K562 (cell line): ENCODE measurements around the gene ARHGAP26. TPM values are rescaled to one million over a fixed set of nuclear protein-coding genes. Genes with fewer than 3 reads are reported as not detected.
A peak's percentile ranks its signal among the peaks of the same experiment; 100 is the strongest.

ENCODE experiments used
- ATAC-seq: fragments of 200-7000 bp; cut with Tn5 transposase; 3 replicates; pipeline ENCODE4 v1.9.1; 2020; ENCODE audit warnings: moderate library complexity
- BruUV-seq: library from RNA; stranded (reverse); fragments of 400-500 nt; replicated peaks from 2 replicates; lab custom pipeline; 2021; lab: Mats Ljungman, UMichigan
- CTCF ChIA-PET: fragments of 300-600 bp; formaldehyde crosslinking; extraction: SDS; loops from one replicate; lab custom pipeline; 2021; ENCODE audit warnings: low intra/inter-chr PET ratio; lab: Yijun Ruan, JAX
- POLR2A ChIA-PET: fragments of 300-600, 350-650 bp; sonication (Branson Sonifier 250); formaldehyde crosslinking; extraction: SDS; loops from one replicate; lab custom pipeline; 2021; ENCODE audit warnings: antibody characterized with exemption, inconsistent platforms; lab: Yijun Ruan, JAX
- DNase-seq, 4 experiments: peaks; one replicate each; pipeline versions ENCODE4 v3.0.0 to v3.0.0-alpha.2; 2011 to 2018; ENCODE audit warnings: low spot score in 3 of 4, mixed read lengths in 3 of 4; ENCODE audit errors: extremely low read depth in 1 of 4
- FAIRE-seq: peaks from 2 replicates; lab custom pipeline; 2011; peaks lifted over from hg19 to GRCh38; lab: Jason Lieb, UNC
- H2AFZ ChIP-seq: 2 replicates; pipeline ENCODE4 v1.6.0; 2011; ENCODE audit warnings: low read depth, low read length, control low read depth, inconsistent platforms
- H3K27ac ChIP-seq: fragments of 200-600 bp; 3 replicates; pipeline ENCODE4 v1.8.0; 2011; ENCODE audit warnings: low read depth, mild to moderate bottlenecking, control low read depth, inconsistent platforms, low read length, moderate library complexity, mixed read lengths; ENCODE audit errors: extremely low read depth
- H3K27me3 ChIP-seq, 2 experiments: fragments of 300-600 bp in 1 of 2; 2 replicates in 1 of 2; 3 replicates in 1 of 2; pipeline versions ENCODE4 v1.6.0 to v1.8.0; 2011; ENCODE audit warnings: inconsistent platforms in 2 of 2, low read length in 2 of 2, mild to moderate bottlenecking in 1 of 2, mixed read lengths in 1 of 2, moderate library complexity in 1 of 2; ENCODE audit not compliant: control insufficient read depth in 2 of 2, insufficient read depth in 2 of 2
- H3K36me3 ChIP-seq: fragments of 300-600 bp; 3 replicates; pipeline ENCODE4 v1.8.0; 2011; ENCODE audit warnings: mild to moderate bottlenecking, low read length, inconsistent platforms; ENCODE audit not compliant: control insufficient read depth, insufficient read depth
- H3K4me1 ChIP-seq, 2 experiments: fragments of 200-600 bp in 1 of 2; replicated peaks in 1 of 2; 2 replicates in 1 of 2; 3 replicates in 1 of 2; pipeline versions ENCODE4 v1.5.1 to v1.8.0; 2011; ENCODE audit warnings: inconsistent platforms in 2 of 2, low read length in 2 of 2, mild to moderate bottlenecking in 1 of 2, mixed read lengths in 1 of 2, moderate library complexity in 1 of 2; ENCODE audit not compliant: control insufficient read depth in 2 of 2, insufficient read depth in 2 of 2
- H3K4me2 ChIP-seq: 2 replicates; pipeline ENCODE4 v1.6.1; 2011; ENCODE audit warnings: low read length, control low read depth, inconsistent platforms, mixed read lengths; ENCODE audit not compliant: insufficient read depth
- H3K4me3 ChIP-seq: fragments of 200-600 bp; sonication (generic), shearing (Covaris generic); 2 replicates; pipeline ENCODE4 v1.5.1; 2016; ENCODE audit warnings: control low read depth, inconsistent platforms
- H3K79me2 ChIP-seq: fragments of 200-600 bp; 3 replicates; pipeline ENCODE4 v1.8.0; 2011; ENCODE audit warnings: low read length, inconsistent platforms; ENCODE audit not compliant: control insufficient read depth, insufficient read depth
- H3K9ac ChIP-seq, 2 experiments: 2 replicates each; pipeline versions ENCODE4 v1.6.0 to v1.6.1; 2011; ENCODE audit warnings: low read depth in 2 of 2, low read length in 2 of 2, control low read depth in 1 of 2, inconsistent platforms in 1 of 2, mild to moderate bottlenecking in 1 of 2, mixed read lengths in 1 of 2; ENCODE audit not compliant: insufficient read depth in 1 of 2
- H3K9me1 ChIP-seq: one replicate; pipeline ENCODE4 v1.6.0; 2011; ENCODE audit warnings: inconsistent platforms, mild to moderate bottlenecking, low read length, moderate library complexity; ENCODE audit not compliant: control insufficient read depth, insufficient read depth
- H3K9me3 ChIP-seq: replicated peaks from 2 replicates; pipeline ENCODE4 v1.5.1; 2011; ENCODE audit warnings: low read depth, low read length, inconsistent platforms; ENCODE audit not compliant: control insufficient read depth, insufficient read depth
- H4K20me1 ChIP-seq: replicated peaks from 2 replicates; pipeline ENCODE4 v1.6.1; 2011; ENCODE audit warnings: low read length, inconsistent platforms, mixed read lengths; ENCODE audit not compliant: control insufficient read depth, insufficient read depth
- CBFA2T3 ChIP-seq: fragments of 450-650 bp; IDR thresholded peaks from 2 replicates; pipeline ENCODE4 v1.6.1; 2017
- DMBX1 ChIP-seq: fragments of 250-450 bp; sonication (Bioruptor Pico); IDR thresholded peaks from 2 replicates; pipeline ENCODE4 v1.8.0; 2022; ENCODE audit warnings: inconsistent platforms, mild to moderate bottlenecking, moderate library complexity, borderline replicate concordance
- ELF2 ChIP-seq: fragments of 250-450 bp; sonication (Bioruptor Pico); IDR thresholded peaks from 2 replicates; pipeline ENCODE4 v1.5.0; 2021; ENCODE audit warnings: mild to moderate bottlenecking
- NR2C1 ChIP-seq, 2 experiments: fragments of 450-650 bp; IDR thresholded peaks; 2 replicates each; pipeline ENCODE4 v1.6.1; 2017; ENCODE audit warnings: mild to moderate bottlenecking in 2 of 2, antibody characterized with exemption in 1 of 2, inconsistent platforms in 1 of 2, missing compliant biosample characterization in 1 of 2, missing genetic modification characterization in 1 of 2
- ZNF668 ChIP-seq: fragments of 250-450 bp; sonication (Bioruptor Pico); IDR thresholded peaks from 2 replicates; pipeline ENCODE4 v1.8.0; 2022; ENCODE audit warnings: mild to moderate bottlenecking, inconsistent platforms
- WGBS: fragments of 100-300 bp; shearing (Covaris generic); methylation state at CpG from one replicate; pipeline ENCODE4 v1.1.6; 2016; ENCODE audit warnings: low coverage, mixed read lengths; ENCODE audit not compliant: insufficient coverage; ENCODE audit errors: missing lambda C conversion rate; 5-methylcytosine and 5-hydroxymethylcytosine counted together
- in situ Hi-C: fragments of 300-500 bp; cut with MboI; formaldehyde crosslinking; loops from 4 replicates; pipeline ENCODE4 v1.15.0; 2018; ENCODE audit warnings: inconsistent platforms, mixed read lengths
- intact Hi-C: fragments of 100-400 bp; cut with micrococcal nuclease; formaldehyde crosslinking; loops from 2 replicates; pipeline ENCODE4 v1.14.2; 2022
- polyA plus RNA-seq, 8 experiments: library from polyadenylated mRNA; depleted of rRNA in 4 of 8; stranded (reverse) in 5 of 8; unstranded in 3 of 8; fragments of >200 nt; fragmentation: Nextera tagmentation in 2 of 8; fragmentation: Illumina TruSeq in 1 of 8; extraction: Ambion mirVana in 2 of 8; extraction: Trizol in 1 of 8; gene quantifications; 2 replicates each; pipeline versions ENCODE4 v1.2.1 to v1.2.3, GENCODE V29; 2011 to 2014; ENCODE audit warnings: inconsistent platforms in 1 of 8, missing spikeins in 1 of 8
- total RNA-seq, 7 experiments: library from RNA; depleted of rRNA in 6 of 7; stranded (reverse); fragments of >200 nt in 6 of 7; fragmentation: Illumina TruSeq in 2 of 7; extraction: Trizol in 2 of 7; gene quantifications; 2 replicates each; pipeline versions ENCODE4 v1.2.1 to v1.2.3, GENCODE V29; 2011 to 2021; ENCODE audit warnings: low replicate concordance in 1 of 7
- TF ChIP-seq, protein P1 (sequence below), 2 experiments: IDR thresholded peaks; 2 replicates each; pipeline ENCODE4 v1.6.1; 2012; ENCODE audit warnings: improper control_type of control experiment in 2 of 2, low read depth in 2 of 2, low read length in 2 of 2, borderline replicate concordance in 1 of 2
- TF ChIP-seq, protein P2 (sequence below): fragments of 450-650 bp; IDR thresholded peaks from 2 replicates; pipeline ENCODE4 v1.6.1; 2016; ENCODE audit warnings: mild to moderate bottlenecking, moderate library complexity

Gene ARHGAP26
- total and polyA plus RNA-seq, 9 of the 15 experiments (the other 6 are each of a cell fraction or from before 2014, with no cell fraction given), result 0.13 to 1.1 (median 0.55) TPM

DNA sequence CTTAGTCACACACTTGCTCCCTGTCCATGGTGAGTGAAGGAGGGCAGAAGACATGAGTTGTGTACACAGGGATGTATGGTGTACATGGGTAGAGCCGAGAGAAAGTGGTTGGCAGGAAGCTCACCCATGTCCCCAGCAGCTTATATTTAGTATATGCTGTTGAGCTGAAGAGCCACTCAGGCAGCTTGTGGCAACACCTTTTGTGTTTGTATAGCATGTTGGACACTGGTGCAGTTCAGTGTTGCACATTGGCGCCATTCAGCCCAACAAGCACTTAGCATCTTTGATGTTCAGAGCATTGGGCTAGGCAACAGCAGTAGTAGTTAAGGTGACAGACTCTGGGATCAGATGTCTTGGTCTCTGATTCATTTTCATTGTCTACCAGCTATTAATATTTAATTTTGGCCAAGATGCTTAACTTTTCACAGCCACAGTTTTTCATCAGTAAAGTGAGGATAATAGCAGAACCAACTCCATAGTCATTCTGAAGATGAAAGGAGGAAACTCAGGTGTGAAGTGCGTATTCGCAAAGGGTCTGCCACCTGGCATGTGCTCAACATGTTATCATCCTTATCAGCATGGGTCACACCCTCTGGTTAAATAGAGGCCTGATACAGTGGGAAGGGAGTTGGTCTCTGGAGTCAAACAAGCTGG, 448.5 kb downstream of the ARHGAP26 start:
- WGBS, result 74% methylated on average over 4 of the region's 4 CpGs
- Histone ChIP-seq H4K20me1 (no peaks in the 10 kb centered on the region), H3K9ac (0 out of 4 replicates have a peak overlapping the region, but pooled peaks of 1 of the 2 experiments have one; percentile 10), H3K9me3 (no peaks in the 10 kb centered on the region), H2AFZ (peak overlapping the region; percentile 90), H3K4me3 (no peak overlapping the region), H3K4me2 (no peak overlapping the region), H3K36me3 (no peaks in the 10 kb centered on the region), H3K27me3 (no peaks in the 10 kb centered on the region), H3K79me2 (no peaks in the 10 kb centered on the region), H3K27ac (no peak overlapping the region), H3K9me1 (no peaks in the 10 kb centered on the region), H3K4me1 (peaks cover 34 to 71% of the 10 kb centered on the region in 2 experiments)
- ChIA-PET CTCF (no interaction called here), POLR2A (interaction anchor here (1.1 to 1.8 kb wide), 3 partner anchors 10 to 55 kb away, joined by 3 to 7 read pairs (median 3); no protein-coding TSS in a partner anchor)
- in situ Hi-C loops, result no loop called here
- FAIRE-seq (no peak), DNase-seq (no peak), ATAC-seq (no peak)
- intact Hi-C loops, result loop anchor here (10.0 kb wide), 1 partner anchor 366 kb away; no protein-coding TSS in a partner anchor
- BruUV-seq, result no TSS peak
- TF ChIP-seq DMBX1 (CRISPR knock-in tag), result peak; percentile 59
- TF ChIP-seq, protein P1, sequence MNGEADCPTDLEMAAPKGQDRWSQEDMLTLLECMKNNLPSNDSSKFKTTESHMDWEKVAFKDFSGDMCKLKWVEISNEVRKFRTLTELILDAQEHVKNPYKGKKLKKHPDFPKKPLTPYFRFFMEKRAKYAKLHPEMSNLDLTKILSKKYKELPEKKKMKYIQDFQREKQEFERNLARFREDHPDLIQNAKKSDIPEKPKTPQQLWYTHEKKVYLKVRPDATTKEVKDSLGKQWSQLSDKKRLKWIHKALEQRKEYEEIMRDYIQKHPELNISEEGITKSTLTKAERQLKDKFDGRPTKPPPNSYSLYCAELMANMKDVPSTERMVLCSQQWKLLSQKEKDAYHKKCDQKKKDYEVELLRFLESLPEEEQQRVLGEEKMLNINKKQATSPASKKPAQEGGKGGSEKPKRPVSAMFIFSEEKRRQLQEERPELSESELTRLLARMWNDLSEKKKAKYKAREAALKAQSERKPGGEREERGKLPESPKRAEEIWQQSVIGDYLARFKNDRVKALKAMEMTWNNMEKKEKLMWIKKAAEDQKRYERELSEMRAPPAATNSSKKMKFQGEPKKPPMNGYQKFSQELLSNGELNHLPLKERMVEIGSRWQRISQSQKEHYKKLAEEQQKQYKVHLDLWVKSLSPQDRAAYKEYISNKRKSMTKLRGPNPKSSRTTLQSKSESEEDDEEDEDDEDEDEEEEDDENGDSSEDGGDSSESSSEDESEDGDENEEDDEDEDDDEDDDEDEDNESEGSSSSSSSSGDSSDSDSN (IDR thresholded peaks at IDR 0.05; ENCODE audit: borderline replicate concordance in 1 of 2, low read depth in 2 of 2, low read length in 2 of 2), result no peak
- TF ChIP-seq ZNF668 (CRISPR knock-in tag), result 0 out of 2 replicates have a peak, but pooled peaks have one; percentile 56
- no peak for TF ChIP-seq NR2C1 (IDR thresholded peaks at IDR 0.05)
- peak; percentile 47 for TF ChIP-seq NR2C1 (tag; IDR thresholded peaks at IDR 0.05)
- TF ChIP-seq ELF2 (CRISPR knock-in tag), result 0 out of 2 replicates have a peak, but pooled peaks have one; percentile 22
- TF ChIP-seq, protein P2, sequence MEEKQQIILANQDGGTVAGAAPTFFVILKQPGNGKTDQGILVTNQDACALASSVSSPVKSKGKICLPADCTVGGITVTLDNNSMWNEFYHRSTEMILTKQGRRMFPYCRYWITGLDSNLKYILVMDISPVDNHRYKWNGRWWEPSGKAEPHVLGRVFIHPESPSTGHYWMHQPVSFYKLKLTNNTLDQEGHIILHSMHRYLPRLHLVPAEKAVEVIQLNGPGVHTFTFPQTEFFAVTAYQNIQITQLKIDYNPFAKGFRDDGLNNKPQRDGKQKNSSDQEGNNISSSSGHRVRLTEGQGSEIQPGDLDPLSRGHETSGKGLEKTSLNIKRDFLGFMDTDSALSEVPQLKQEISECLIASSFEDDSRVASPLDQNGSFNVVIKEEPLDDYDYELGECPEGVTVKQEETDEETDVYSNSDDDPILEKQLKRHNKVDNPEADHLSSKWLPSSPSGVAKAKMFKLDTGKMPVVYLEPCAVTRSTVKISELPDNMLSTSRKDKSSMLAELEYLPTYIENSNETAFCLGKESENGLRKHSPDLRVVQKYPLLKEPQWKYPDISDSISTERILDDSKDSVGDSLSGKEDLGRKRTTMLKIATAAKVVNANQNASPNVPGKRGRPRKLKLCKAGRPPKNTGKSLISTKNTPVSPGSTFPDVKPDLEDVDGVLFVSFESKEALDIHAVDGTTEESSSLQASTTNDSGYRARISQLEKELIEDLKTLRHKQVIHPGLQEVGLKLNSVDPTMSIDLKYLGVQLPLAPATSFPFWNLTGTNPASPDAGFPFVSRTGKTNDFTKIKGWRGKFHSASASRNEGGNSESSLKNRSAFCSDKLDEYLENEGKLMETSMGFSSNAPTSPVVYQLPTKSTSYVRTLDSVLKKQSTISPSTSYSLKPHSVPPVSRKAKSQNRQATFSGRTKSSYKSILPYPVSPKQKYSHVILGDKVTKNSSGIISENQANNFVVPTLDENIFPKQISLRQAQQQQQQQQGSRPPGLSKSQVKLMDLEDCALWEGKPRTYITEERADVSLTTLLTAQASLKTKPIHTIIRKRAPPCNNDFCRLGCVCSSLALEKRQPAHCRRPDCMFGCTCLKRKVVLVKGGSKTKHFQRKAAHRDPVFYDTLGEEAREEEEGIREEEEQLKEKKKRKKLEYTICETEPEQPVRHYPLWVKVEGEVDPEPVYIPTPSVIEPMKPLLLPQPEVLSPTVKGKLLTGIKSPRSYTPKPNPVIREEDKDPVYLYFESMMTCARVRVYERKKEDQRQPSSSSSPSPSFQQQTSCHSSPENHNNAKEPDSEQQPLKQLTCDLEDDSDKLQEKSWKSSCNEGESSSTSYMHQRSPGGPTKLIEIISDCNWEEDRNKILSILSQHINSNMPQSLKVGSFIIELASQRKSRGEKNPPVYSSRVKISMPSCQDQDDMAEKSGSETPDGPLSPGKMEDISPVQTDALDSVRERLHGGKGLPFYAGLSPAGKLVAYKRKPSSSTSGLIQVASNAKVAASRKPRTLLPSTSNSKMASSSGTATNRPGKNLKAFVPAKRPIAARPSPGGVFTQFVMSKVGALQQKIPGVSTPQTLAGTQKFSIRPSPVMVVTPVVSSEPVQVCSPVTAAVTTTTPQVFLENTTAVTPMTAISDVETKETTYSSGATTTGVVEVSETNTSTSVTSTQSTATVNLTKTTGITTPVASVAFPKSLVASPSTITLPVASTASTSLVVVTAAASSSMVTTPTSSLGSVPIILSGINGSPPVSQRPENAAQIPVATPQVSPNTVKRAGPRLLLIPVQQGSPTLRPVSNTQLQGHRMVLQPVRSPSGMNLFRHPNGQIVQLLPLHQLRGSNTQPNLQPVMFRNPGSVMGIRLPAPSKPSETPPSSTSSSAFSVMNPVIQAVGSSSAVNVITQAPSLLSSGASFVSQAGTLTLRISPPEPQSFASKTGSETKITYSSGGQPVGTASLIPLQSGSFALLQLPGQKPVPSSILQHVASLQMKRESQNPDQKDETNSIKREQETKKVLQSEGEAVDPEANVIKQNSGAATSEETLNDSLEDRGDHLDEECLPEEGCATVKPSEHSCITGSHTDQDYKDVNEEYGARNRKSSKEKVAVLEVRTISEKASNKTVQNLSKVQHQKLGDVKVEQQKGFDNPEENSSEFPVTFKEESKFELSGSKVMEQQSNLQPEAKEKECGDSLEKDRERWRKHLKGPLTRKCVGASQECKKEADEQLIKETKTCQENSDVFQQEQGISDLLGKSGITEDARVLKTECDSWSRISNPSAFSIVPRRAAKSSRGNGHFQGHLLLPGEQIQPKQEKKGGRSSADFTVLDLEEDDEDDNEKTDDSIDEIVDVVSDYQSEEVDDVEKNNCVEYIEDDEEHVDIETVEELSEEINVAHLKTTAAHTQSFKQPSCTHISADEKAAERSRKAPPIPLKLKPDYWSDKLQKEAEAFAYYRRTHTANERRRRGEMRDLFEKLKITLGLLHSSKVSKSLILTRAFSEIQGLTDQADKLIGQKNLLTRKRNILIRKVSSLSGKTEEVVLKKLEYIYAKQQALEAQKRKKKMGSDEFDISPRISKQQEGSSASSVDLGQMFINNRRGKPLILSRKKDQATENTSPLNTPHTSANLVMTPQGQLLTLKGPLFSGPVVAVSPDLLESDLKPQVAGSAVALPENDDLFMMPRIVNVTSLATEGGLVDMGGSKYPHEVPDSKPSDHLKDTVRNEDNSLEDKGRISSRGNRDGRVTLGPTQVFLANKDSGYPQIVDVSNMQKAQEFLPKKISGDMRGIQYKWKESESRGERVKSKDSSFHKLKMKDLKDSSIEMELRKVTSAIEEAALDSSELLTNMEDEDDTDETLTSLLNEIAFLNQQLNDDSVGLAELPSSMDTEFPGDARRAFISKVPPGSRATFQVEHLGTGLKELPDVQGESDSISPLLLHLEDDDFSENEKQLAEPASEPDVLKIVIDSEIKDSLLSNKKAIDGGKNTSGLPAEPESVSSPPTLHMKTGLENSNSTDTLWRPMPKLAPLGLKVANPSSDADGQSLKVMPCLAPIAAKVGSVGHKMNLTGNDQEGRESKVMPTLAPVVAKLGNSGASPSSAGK, result peak; percentile 3; the same call in 1 of the 2 replicates
- peak; percentile 34 for TF ChIP-seq CBFA2T3
